ENCODE results near the gene HDLBP. TPM values are rescaled to one million over a fixed set of nuclear protein-coding genes. Genes with fewer than 3 reads are reported as not detected.
A peak's percentile ranks its signal among the peaks of the same experiment; 100 is the strongest.

The HDLBP gene
- total and polyA plus RNA-seq, 2 donors: 85.1 to 111 TPM

DNA sequence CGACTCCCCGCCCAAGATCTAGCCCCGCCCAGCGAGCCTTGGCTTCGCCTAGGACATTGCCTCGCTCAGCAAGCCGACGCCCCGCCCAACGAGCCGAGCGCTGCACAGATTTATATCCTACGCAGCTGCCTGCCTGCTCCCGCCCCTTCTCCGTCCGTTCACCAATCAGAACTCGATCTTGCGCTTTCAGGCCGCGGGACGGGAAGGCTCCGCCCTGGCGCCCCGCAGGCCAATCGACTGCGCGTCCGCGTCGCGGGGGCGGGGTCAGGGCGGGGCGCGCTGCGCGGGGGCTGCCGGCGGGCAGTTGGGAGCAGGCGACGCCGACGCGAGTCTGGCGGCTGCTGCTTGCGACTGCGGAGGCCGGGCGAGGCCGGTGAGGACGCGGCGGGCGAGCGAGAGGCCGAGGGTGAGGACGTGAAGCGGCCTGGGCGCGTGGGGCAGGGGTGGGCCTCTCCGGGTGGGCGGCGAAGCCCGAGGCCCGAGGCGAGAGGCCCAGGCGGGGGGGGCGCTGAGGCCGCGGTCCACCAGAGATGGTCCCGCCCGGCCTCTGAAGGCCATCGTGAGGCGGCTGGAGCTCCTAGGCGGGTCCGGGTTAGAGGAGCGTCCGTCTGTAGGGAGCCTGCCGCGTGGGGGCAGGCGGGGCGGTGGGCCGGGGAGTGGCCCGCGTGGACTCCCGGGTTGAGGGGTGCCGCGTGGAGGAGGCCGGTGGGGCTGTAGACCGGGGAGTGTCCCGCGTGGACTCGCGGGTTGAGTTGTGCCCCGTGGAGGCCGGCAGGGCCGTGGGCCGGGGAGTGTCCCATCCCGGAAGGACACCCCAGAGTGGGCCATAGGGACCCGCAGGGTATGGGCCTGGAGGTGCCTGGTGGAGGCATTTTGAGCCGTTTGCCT, 40.8 kb upstream of the HDLBP start, which contains the start of gene FARP2:
Gene FARP2, plus strand, starts transcription at position 303 of the 888 bp plus-strand sequence. CDS start 16,823 bp downstream, outside the sequence.
- under 1% methylated on average over 101 of the region's 101 CpGs for WGBS
- peaks cover 0 to 1% of the 10 kb centered on the region in 2 donors for H3K9me3 ChIP-seq (ENCODE audit: control insufficient read depth in 2 of 2, insufficient read depth in 1 of 2, low read length in 1 of 2)
- H3K4me3 ChIP-seq (ENCODE audit: low read length in 2 of 2): peak within 1 kb of the TSS; percentile 53 to 70
- H3K27me3 ChIP-seq (ENCODE audit: control insufficient read depth in 2 of 2, insufficient read depth in 1 of 2, low read length in 1 of 2): peaks cover 2% of the 10 kb centered on the region in 2 donors
- H3K4me1 ChIP-seq (ENCODE audit: control insufficient read depth in 2 of 2, insufficient read depth in 2 of 2, low read length in 2 of 2): peaks cover 11 to 18% of the 10 kb centered on the region in 2 donors
- DNase-seq (ENCODE audit: low read depth in 6 of 9, low spot score in 9 of 9): peak; percentile 93 to 99 (median 97)
- H3K27ac ChIP-seq (ENCODE audit: low read depth in 1 of 2, low read length in 1 of 2): peak within 1 kb of the TSS; percentile 69 to 78
- H3K36me3 ChIP-seq (ENCODE audit: control insufficient read depth in 2 of 2, insufficient read depth in 2 of 2, low read length in 1 of 2): peaks cover 20 to 33% of the 10 kb centered on the region in 2 donors

DNA sequence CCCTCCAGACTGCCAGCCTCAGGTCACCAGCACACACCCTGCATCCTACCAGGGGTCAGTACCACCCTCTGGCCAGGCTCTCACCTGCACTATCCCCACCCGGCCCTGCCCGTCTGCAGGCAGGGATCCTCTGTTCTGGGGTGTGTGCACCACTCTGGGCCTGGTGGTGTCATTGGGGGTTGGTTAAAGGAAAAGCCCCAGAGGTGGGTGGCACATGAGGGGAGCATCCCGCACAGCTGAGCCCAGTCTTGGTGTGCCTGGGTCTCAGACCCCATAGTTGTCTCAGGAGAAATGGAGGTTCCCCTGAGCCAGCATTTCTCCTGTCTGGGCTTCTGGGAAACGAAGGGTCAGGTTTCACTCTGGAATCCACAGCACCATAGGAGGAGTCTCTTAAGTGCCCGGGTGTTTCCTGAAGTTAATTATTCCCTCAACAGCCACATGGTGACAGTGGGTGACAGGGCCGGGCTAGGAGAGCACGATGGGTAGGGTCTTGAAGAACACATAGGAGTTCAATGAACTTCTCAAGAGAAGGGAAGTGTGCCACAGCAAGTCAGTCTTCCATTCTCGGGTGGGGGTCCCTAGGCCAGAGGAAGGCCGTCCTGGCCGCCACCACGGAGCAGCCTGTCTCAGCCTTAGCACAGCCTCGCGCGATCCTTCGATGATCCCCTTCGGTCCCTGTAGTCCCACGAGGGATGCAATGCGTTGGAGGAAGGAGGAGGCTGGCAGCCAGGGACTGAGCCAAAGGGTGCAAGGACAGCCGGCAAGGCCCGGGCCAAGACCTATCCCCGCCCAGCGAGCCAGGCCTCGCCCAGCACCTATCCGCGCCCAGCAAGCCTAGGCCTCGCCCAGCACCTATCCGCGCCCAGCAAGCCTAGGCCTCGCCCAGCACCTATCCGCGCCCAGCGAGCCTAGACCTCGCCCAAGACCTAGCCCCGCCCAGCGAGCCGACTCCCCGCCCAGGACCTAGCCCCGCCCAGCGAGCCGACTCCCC, 39.5 kb upstream of the HDLBP start:
- DNase-seq (ENCODE audit: low read depth in 6 of 9, low spot score in 9 of 9): peak in 4 of 9 donors; percentile 23 to 71 (median 61)
- Histone ChIP-seq H3K36me3 (ENCODE audit: control insufficient read depth in 2 of 2, insufficient read depth in 2 of 2, low read length in 1 of 2) (peaks cover 31 to 44% of the 10 kb centered on the region in 2 donors), H3K9me3 (ENCODE audit: control insufficient read depth in 2 of 2, insufficient read depth in 1 of 2, low read length in 1 of 2) (peaks cover 0 to 1% of the 10 kb centered on the region in 2 donors), H3K4me1 (ENCODE audit: control insufficient read depth in 2 of 2, insufficient read depth in 2 of 2, low read length in 2 of 2) (peaks cover 11 to 18% of the 10 kb centered on the region in 2 donors), H3K27me3 (ENCODE audit: control insufficient read depth in 2 of 2, insufficient read depth in 1 of 2, low read length in 1 of 2) (peaks cover 2% of the 10 kb centered on the region in 2 donors), H3K4me3 (ENCODE audit: low read length in 2 of 2) (peak overlapping the region in 1 of 2 donors; percentile 20), H3K27ac (ENCODE audit: low read depth in 1 of 2, low read length in 1 of 2) (peak overlapping the region; percentile 42 to 69)
- 72% methylated on average over 40 of the region's 40 CpGs for WGBS

GRCh38 chr2:241352227-241352626, 36.8 kb upstream of the HDLBP start:
- peaks cover 0 to 1% of the 10 kb centered on the region in 2 donors for H3K9me3 ChIP-seq (ENCODE audit: control insufficient read depth in 2 of 2, insufficient read depth in 1 of 2, low read length in 1 of 2)
- WGBS: 96% methylated on average over 3 of the region's 3 CpGs
- no peak overlapping the region for H3K4me3 ChIP-seq (ENCODE audit: low read length in 2 of 2)
- peaks cover 8 to 15% of the 10 kb centered on the region in 2 donors for H3K4me1 ChIP-seq (ENCODE audit: control insufficient read depth in 2 of 2, insufficient read depth in 2 of 2, low read length in 2 of 2)
- DNase-seq (ENCODE audit: low read depth in 6 of 9, low spot score in 9 of 9): no peak
- no peak overlapping the region for H3K27ac ChIP-seq (ENCODE audit: low read depth in 1 of 2, low read length in 1 of 2)
- peaks cover 46 to 69% of the 10 kb centered on the region in 2 donors for H3K36me3 ChIP-seq (ENCODE audit: control insufficient read depth in 2 of 2, insufficient read depth in 2 of 2, low read length in 1 of 2)
- peaks cover 1 to 2% of the 10 kb centered on the region in 2 donors for H3K27me3 ChIP-seq (ENCODE audit: control insufficient read depth in 2 of 2, insufficient read depth in 1 of 2, low read length in 1 of 2)

DNA sequence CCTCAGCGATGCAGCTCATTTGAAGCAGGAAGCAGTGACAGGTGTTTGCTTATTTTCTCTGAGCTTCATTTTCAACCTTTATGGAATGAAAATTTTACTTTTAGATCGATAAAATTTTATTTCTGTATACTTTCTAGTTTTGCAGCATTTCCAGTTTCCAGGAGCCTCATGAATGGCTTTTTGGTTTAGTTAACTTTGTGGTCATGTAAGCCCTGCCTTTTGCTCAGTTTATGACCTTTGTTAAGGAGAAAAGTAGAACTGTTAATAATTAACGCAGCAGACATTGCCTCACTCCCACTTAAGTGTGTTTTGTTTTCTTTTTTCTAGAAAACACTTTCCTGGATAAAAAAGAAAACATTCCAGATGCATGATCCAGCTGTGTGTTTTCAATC, 36.2 kb upstream of the HDLBP start:
- Histone ChIP-seq H3K4me1 (ENCODE audit: control insufficient read depth in 2 of 2, insufficient read depth in 2 of 2, low read length in 2 of 2) (peaks cover 3 to 11% of the 10 kb centered on the region in 2 donors), H3K9me3 (ENCODE audit: control insufficient read depth in 2 of 2, insufficient read depth in 1 of 2, low read length in 1 of 2) (peaks cover 0 to 1% of the 10 kb centered on the region in 2 donors), H3K27me3 (ENCODE audit: control insufficient read depth in 2 of 2, insufficient read depth in 1 of 2, low read length in 1 of 2) (peaks cover 0 to 2% of the 10 kb centered on the region in 2 donors), H3K27ac (ENCODE audit: low read depth in 1 of 2, low read length in 1 of 2) (no peak overlapping the region), H3K36me3 (ENCODE audit: control insufficient read depth in 2 of 2, insufficient read depth in 2 of 2, low read length in 1 of 2) (peaks cover 52 to 75% of the 10 kb centered on the region in 2 donors), H3K4me3 (ENCODE audit: low read length in 2 of 2) (no peak overlapping the region)
- no peak for DNase-seq (ENCODE audit: low read depth in 6 of 9, low spot score in 9 of 9)
- 95% methylated on average over 3 of the region's 3 CpGs for WGBS

DNA sequence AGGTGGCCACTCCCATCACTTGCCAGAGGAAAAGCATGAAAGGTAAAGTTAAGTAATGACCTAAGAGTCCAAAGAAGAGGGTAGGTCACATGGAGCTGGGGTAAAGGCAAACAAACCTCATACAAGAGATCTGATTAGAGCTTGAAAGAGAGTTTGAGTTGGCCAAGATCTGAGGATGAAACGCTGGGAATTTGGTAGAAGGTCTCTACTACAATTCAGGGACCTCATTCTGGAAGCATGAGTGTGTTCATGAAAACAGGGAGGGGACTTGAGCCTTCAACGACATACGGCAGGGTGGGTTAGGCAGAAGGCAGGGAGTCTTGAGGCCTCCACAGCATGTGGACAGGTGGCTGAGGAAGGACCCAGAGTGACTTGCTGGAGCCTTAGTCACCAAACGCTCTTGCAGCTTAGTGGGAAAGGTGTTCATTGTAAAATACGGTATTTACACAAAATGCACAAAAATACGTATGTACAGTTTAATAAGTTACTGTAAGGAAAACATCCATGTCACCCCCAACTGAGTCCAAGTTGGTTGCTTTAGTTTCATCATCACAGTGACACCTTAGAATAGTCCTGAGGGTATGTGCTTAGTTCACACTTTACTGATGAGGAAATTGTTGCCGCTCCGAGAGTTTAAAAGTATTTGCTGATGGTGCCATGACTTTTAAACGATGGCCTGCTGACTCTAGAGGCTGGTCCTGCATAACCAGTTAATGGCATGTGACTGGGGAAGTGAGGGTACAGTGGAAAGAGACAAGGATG, 35.6 kb upstream of the HDLBP start:
- WGBS: 96% methylated on average over 9 of the region's 9 CpGs
- H3K36me3 ChIP-seq (ENCODE audit: control insufficient read depth in 2 of 2, insufficient read depth in 2 of 2, low read length in 1 of 2): peaks cover 58 to 81% of the 10 kb centered on the region in 2 donors
- no peaks in the 10 kb centered on the region for H3K27me3 ChIP-seq (ENCODE audit: control insufficient read depth in 2 of 2, insufficient read depth in 1 of 2, low read length in 1 of 2)
- H3K9me3 ChIP-seq (ENCODE audit: control insufficient read depth in 2 of 2, insufficient read depth in 1 of 2, low read length in 1 of 2): peaks cover 0 to 1% of the 10 kb centered on the region in 2 donors
- H3K4me1 ChIP-seq (ENCODE audit: control insufficient read depth in 2 of 2, insufficient read depth in 2 of 2, low read length in 2 of 2): peaks cover 0 to 8% of the 10 kb centered on the region in 2 donors
- no peak for DNase-seq (ENCODE audit: low read depth in 6 of 9, low spot score in 9 of 9)
- no peak overlapping the region for H3K4me3 ChIP-seq (ENCODE audit: low read length in 2 of 2)
- H3K27ac ChIP-seq (ENCODE audit: low read depth in 1 of 2, low read length in 1 of 2): no peak overlapping the region

DNA sequence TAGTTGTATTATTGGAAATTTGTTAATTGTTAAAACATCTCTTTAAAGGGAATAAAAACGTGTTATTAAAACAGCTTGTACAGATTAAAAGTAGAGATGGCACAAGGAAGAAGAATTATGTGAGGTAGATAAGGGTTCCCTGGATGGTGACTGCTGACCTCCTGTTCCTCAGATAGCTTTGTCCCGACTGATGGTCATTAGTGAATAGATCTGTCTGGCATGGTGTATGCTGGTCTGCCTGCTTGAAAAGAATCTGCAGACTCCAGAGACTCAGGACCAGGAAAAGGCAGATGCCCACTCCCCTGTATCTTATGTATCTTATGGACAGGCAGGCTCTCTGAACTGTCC, 35.0 kb upstream of the HDLBP start:
- H3K36me3 ChIP-seq (ENCODE audit: control insufficient read depth in 2 of 2, insufficient read depth in 2 of 2, low read length in 1 of 2): peaks cover 62 to 86% of the 10 kb centered on the region in 2 donors
- H3K27me3 ChIP-seq (ENCODE audit: control insufficient read depth in 2 of 2, insufficient read depth in 1 of 2, low read length in 1 of 2): no peaks in the 10 kb centered on the region
- 97% methylated on average over 2 of the region's 2 CpGs for WGBS
- H3K27ac ChIP-seq (ENCODE audit: low read depth in 1 of 2, low read length in 1 of 2): no peak overlapping the region
- no peak for DNase-seq (ENCODE audit: low read depth in 6 of 9, low spot score in 9 of 9)
- H3K4me1 ChIP-seq (ENCODE audit: control insufficient read depth in 2 of 2, insufficient read depth in 2 of 2, low read length in 2 of 2): peaks cover 0 to 8% of the 10 kb centered on the region in 2 donors
- peaks cover 0 to 1% of the 10 kb centered on the region in 2 donors for H3K9me3 ChIP-seq (ENCODE audit: control insufficient read depth in 2 of 2, insufficient read depth in 1 of 2, low read length in 1 of 2)
- no peak overlapping the region for H3K4me3 ChIP-seq (ENCODE audit: low read length in 2 of 2)

GRCh38 chr2:241349941-241350340, 34.5 kb upstream of the HDLBP start:
- Histone ChIP-seq H3K4me1 (ENCODE audit: control insufficient read depth in 2 of 2, insufficient read depth in 2 of 2, low read length in 2 of 2) (peaks cover 0 to 4% of the 10 kb centered on the region in 2 donors), H3K27me3 (ENCODE audit: control insufficient read depth in 2 of 2, insufficient read depth in 1 of 2, low read length in 1 of 2) (no peaks in the 10 kb centered on the region), H3K9me3 (ENCODE audit: control insufficient read depth in 2 of 2, insufficient read depth in 1 of 2, low read length in 1 of 2) (peaks cover 0 to 1% of the 10 kb centered on the region in 2 donors), H3K36me3 (ENCODE audit: control insufficient read depth in 2 of 2, insufficient read depth in 2 of 2, low read length in 1 of 2) (peaks cover 66 to 89% of the 10 kb centered on the region in 2 donors), H3K27ac (ENCODE audit: low read depth in 1 of 2, low read length in 1 of 2) (no peak overlapping the region), H3K4me3 (ENCODE audit: low read length in 2 of 2) (no peak overlapping the region)
- WGBS: 99% methylated on average over 8 of the region's 8 CpGs
- DNase-seq (ENCODE audit: low read depth in 6 of 9, low spot score in 9 of 9): no peak

DNA sequence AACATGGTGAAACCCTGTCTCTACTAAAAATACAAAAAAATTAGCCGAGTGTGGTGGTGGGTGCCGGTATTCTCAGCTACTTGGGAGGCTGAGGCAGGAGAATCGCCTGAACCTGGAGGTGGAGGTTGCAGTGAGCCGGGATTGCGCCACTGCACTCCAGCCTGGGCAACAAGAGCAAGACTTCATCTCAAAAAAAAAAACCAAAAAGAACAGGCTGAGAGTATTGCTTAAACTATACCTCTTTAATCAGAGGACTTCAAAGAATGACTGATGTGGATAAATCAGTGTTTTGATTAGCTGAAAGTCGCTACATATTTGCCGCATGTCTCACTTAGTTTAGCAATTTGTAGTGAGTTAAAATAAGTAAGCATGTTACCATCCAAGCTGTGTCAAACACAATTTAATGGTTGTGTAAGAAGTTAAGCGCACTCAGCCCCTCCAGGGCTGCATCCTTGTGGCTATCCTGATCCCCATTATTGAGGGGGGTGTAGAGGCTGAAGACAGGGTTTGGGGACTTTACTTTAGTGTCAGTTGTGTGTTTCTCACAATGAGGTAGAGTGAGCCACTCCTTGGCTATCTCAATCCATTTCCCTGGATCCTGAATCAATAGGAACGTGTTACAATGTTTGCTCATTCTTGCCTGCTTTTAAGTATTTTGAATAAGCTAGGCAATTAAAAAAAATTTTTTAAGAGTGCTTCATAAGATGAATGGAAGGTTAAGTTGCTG, 29.6 kb upstream of the HDLBP start:
- H3K27ac ChIP-seq (ENCODE audit: low read depth in 1 of 2, low read length in 1 of 2): no peak overlapping the region
- DNase-seq (ENCODE audit: low read depth in 6 of 9, low spot score in 9 of 9): no peak
- 87% methylated on average over 9 of the region's 9 CpGs for WGBS
- peaks cover 66 to 85% of the 10 kb centered on the region in 2 donors for H3K36me3 ChIP-seq (ENCODE audit: control insufficient read depth in 2 of 2, insufficient read depth in 2 of 2, low read length in 1 of 2)
- no peak overlapping the region for H3K4me3 ChIP-seq (ENCODE audit: low read length in 2 of 2)
- no peaks in the 10 kb centered on the region for H3K27me3 ChIP-seq (ENCODE audit: control insufficient read depth in 2 of 2, insufficient read depth in 1 of 2, low read length in 1 of 2)
- H3K4me1 ChIP-seq (ENCODE audit: control insufficient read depth in 2 of 2, insufficient read depth in 2 of 2, low read length in 2 of 2): peaks cover 9 to 22% of the 10 kb centered on the region in 2 donors
- no peaks in the 10 kb centered on the region for H3K9me3 ChIP-seq (ENCODE audit: control insufficient read depth in 2 of 2, insufficient read depth in 1 of 2, low read length in 1 of 2)

Data from thymus (tissue), 11 donors.